Neuron (in vitro differentiated cells): ENCODE results near the gene FN1.

Source experiments
- H2AFZ ChIP-seq: one replicate; pipeline ENCODE4 v1.6.1; 2013; ENCODE audit warnings: low read depth, mild to moderate bottlenecking, inconsistent platforms, low read length, moderate library complexity
- H3K27me3 ChIP-seq: one replicate; pipeline ENCODE4 v1.6.1; 2013; ENCODE audit warnings: low read length; ENCODE audit not compliant: insufficient read depth
- H3K36me3 ChIP-seq: one replicate; pipeline ENCODE4 v1.6.1; 2013; ENCODE audit warnings: low read length; ENCODE audit not compliant: insufficient read depth
- H3K4me1 ChIP-seq: one replicate; pipeline ENCODE4 v1.6.1; 2013; ENCODE audit warnings: low read length; ENCODE audit not compliant: insufficient read depth
- H3K4me3 ChIP-seq: 2 replicates; pipeline ENCODE4 v1.5.1; 2013; ENCODE audit warnings: mild to moderate bottlenecking, low read length, moderate library complexity
- H3K9me3 ChIP-seq: one replicate; pipeline ENCODE4 v1.6.1; 2013; ENCODE audit warnings: low read length

FN1 gene

GRCh38 chr2:215435870-215436704 lies at the start of gene FN1:
TSS of gene FN1 (minus strand) at chr2:215436068. CDS start at chr2:215435802, 266 bp downstream.
- Histone ChIP-seq H3K9me3 (no peaks in the 10 kb centered on the region), H2AFZ (peak within 1 kb of the TSS; percentile 92)

GRCh38 chr2:215485032-215485431 lies 49.2 kb upstream of the FN1 start:
- peaks cover 2% of the 10 kb centered on the region for H3K4me1 ChIP-seq

More at GRCh38 chr2:215435870-215436704, at the start of gene FN1:
- Histone ChIP-seq H3K27me3 (no peaks in the 10 kb centered on the region), H3K36me3 (peaks cover 4% of the 10 kb centered on the region), H3K4me3 (peak within 1 kb of the TSS; percentile 94), H3K4me1 (peaks cover 19% of the 10 kb centered on the region)

GRCh38 chr2:215484570-215484969 lies 48.7 kb upstream of the FN1 start:
- Histone ChIP-seq H3K36me3 (no peaks in the 10 kb centered on the region), H3K4me3 (no peak overlapping the region), H3K9me3 (no peaks in the 10 kb centered on the region), H3K4me1 (peaks cover 7% of the 10 kb centered on the region), H2AFZ (no peak overlapping the region), H3K27me3 (no peaks in the 10 kb centered on the region)

More at GRCh38 chr2:215485032-215485431, 49.2 kb upstream of the FN1 start:
- H3K9me3 ChIP-seq = no peaks in the 10 kb centered on the region
- H3K36me3 ChIP-seq = no peaks in the 10 kb centered on the region
- H3K27me3 ChIP-seq = no peaks in the 10 kb centered on the region
- no peak overlapping the region for H2AFZ ChIP-seq
- no peak overlapping the region for H3K4me3 ChIP-seq

GRCh38 chr2:215483431-215483830 lies 47.6 kb upstream of the FN1 start:
- Histone ChIP-seq H3K9me3 (no peaks in the 10 kb centered on the region), H3K4me3 (no peak overlapping the region), H3K27me3 (no peaks in the 10 kb centered on the region), H2AFZ (no peak overlapping the region), H3K36me3 (no peaks in the 10 kb centered on the region), H3K4me1 (peaks cover 8% of the 10 kb centered on the region)

GRCh38 chr2:215479536-215480240 lies 43.8 kb upstream of the FN1 start:
- no peaks in the 10 kb centered on the region for H3K36me3 ChIP-seq
- H3K4me3 ChIP-seq = no peak overlapping the region
- H2AFZ ChIP-seq = no peak overlapping the region
- H3K9me3 ChIP-seq = no peaks in the 10 kb centered on the region
- H3K4me1 ChIP-seq = peaks cover 8% of the 10 kb centered on the region
- H3K27me3 ChIP-seq = no peaks in the 10 kb centered on the region

GRCh38 chr2:215479121-215479520 lies 43.3 kb upstream of the FN1 start:
- Histone ChIP-seq H3K27me3 (no peaks in the 10 kb centered on the region), H3K4me3 (no peak overlapping the region), H3K36me3 (no peaks in the 10 kb centered on the region), H3K9me3 (no peaks in the 10 kb centered on the region), H3K4me1 (peaks cover 8% of the 10 kb centered on the region), H2AFZ (no peak overlapping the region)

GRCh38 chr2:215476424-215476823 lies 40.6 kb upstream of the FN1 start:
- Histone ChIP-seq H3K4me1 (peaks cover 8% of the 10 kb centered on the region), H3K36me3 (no peaks in the 10 kb centered on the region), H2AFZ (no peak overlapping the region), H3K4me3 (no peak overlapping the region), H3K27me3 (no peaks in the 10 kb centered on the region), H3K9me3 (no peaks in the 10 kb centered on the region)

GRCh38 chr2:215466097-215466909 lies 30.4 kb upstream of the FN1 start:
- no peaks in the 10 kb centered on the region for H3K9me3 ChIP-seq
- H3K4me1 ChIP-seq = no peaks in the 10 kb centered on the region

GRCh38 chr2:215465256-215465655 lies 29.4 kb upstream of the FN1 start:
- no peaks in the 10 kb centered on the region for H3K9me3 ChIP-seq
- no peaks in the 10 kb centered on the region for H3K36me3 ChIP-seq
- H3K27me3 ChIP-seq = no peaks in the 10 kb centered on the region
- H3K4me1 ChIP-seq = no peaks in the 10 kb centered on the region
- no peak overlapping the region for H3K4me3 ChIP-seq
- H2AFZ ChIP-seq = no peak overlapping the region

More at GRCh38 chr2:215466097-215466909, 30.4 kb upstream of the FN1 start:
- H3K27me3 ChIP-seq = no peaks in the 10 kb centered on the region
- no peaks in the 10 kb centered on the region for H3K36me3 ChIP-seq
- H2AFZ ChIP-seq = no peak overlapping the region
- no peak overlapping the region for H3K4me3 ChIP-seq

- H3K27me3 ChIP-seq = no peaks in the 10 kb centered on the region
- H3K4me3 ChIP-seq = no peak overlapping the region
- H3K9me3 ChIP-seq = no peaks in the 10 kb centered on the region
- no peak overlapping the region for H2AFZ ChIP-seq
- H3K36me3 ChIP-seq = no peaks in the 10 kb centered on the region
- H3K4me1 ChIP-seq = no peaks in the 10 kb centered on the region
Observed at GRCh38 chr2:215461836-215462532, 26.1 kb upstream of the FN1 start.

- H3K36me3 ChIP-seq = no peaks in the 10 kb centered on the region
- H3K4me3 ChIP-seq = no peak overlapping the region
- H3K27me3 ChIP-seq = no peaks in the 10 kb centered on the region
- no peaks in the 10 kb centered on the region for H3K9me3 ChIP-seq
- H3K4me1 ChIP-seq = no peaks in the 10 kb centered on the region
- no peak overlapping the region for H2AFZ ChIP-seq
Observed at GRCh38 chr2:215460682-215461382, 25.0 kb upstream of the FN1 start.

- no peaks in the 10 kb centered on the region for H3K36me3 ChIP-seq
- H3K4me3 ChIP-seq = no peak overlapping the region
- no peaks in the 10 kb centered on the region for H3K9me3 ChIP-seq
- no peaks in the 10 kb centered on the region for H3K27me3 ChIP-seq
- no peaks in the 10 kb centered on the region for H3K4me1 ChIP-seq
- no peak overlapping the region for H2AFZ ChIP-seq
Observed at GRCh38 chr2:215455958-215456357, 20.1 kb upstream of the FN1 start.
